GM12878 (cell line): ENCODE data around the gene YDJC. TPM values are rescaled to one million over a fixed set of nuclear protein-coding genes. Genes with fewer than 3 reads are reported as not detected.
A peak's percentile ranks its signal among the peaks of the same experiment; 100 is the strongest.
"Not testable (repeated sequence)": the region's sequence is repeated elsewhere in the genome, so short reads cannot be mapped to it uniquely, and the experiment has no call there.

Experiments
- ATAC-seq: fragments of 200-7000 bp; cut with Tn5 transposase; 3 replicates; pipeline ENCODE4 v1.9.1; 2020; ENCODE audit warnings: mild to moderate bottlenecking, moderate library complexity
- BruUV-seq: library from RNA; stranded (reverse); fragments of 400-500 nt; replicated peaks from 2 replicates; lab custom pipeline; 2021; lab: Mats Ljungman, UMichigan
- CTCF ChIA-PET: fragments of 300-600 bp; sonication (Branson Sonifier 250); formaldehyde crosslinking; extraction: SDS; loops from one replicate; lab custom pipeline; 2021; ENCODE audit warnings: inconsistent platforms; lab: Yijun Ruan, JAX
- POLR2A ChIA-PET: fragments of 350-600 bp; formaldehyde crosslinking; extraction: SDS; loops from one replicate; lab custom pipeline; 2021; ENCODE audit warnings: inconsistent platforms; lab: Charles Lee
- RAD21 ChIA-PET: fragments of 300-600 bp; sonication (Branson Sonifier 250); formaldehyde crosslinking; loops from one replicate; lab custom pipeline; 2023; ENCODE audit warnings: antibody characterized with exemption; ENCODE audit not compliant: unreplicated experiment; lab: Charles Lee
- SMC1A ChIA-PET: fragments of 300-600 bp; sonication (Branson Sonifier 250); formaldehyde crosslinking; loops from one replicate; lab custom pipeline; 2023; ENCODE audit not compliant: unreplicated experiment, uncharacterized antibody; lab: Charles Lee
- DNase-seq: peaks from one replicate; pipeline ENCODE4 v3.0.0-alpha.2; 2011; ENCODE audit warnings: low read depth, low spot score
- FAIRE-seq: peaks from 3 replicates; lab custom pipeline; 2011; peaks lifted over from hg19 to GRCh38; lab: Jason Lieb, UNC
- H2AFZ ChIP-seq: 2 replicates; pipeline ENCODE4 v1.6.0; 2011; ENCODE audit warnings: low read depth, low read length, control low read depth; ENCODE audit not compliant: control insufficient read depth
- H3K27ac ChIP-seq: 2 replicates; pipeline ENCODE4 v1.5.1; 2011; ENCODE audit warnings: control low read depth; ENCODE audit not compliant: control insufficient read depth, insufficient read depth
- H3K27me3 ChIP-seq, 2 experiments: replicated peaks in 1 of 2; 2 replicates each; pipeline versions ENCODE4 v1.6.0 to v1.6.1; 2011; ENCODE audit warnings: low read length in 1 of 2; ENCODE audit not compliant: control insufficient read depth in 2 of 2, insufficient read depth in 2 of 2
- H3K36me3 ChIP-seq, 2 experiments: 2 replicates each; pipeline ENCODE4 v1.5.1; 2011; ENCODE audit warnings: low read length in 1 of 2; ENCODE audit not compliant: control insufficient read depth in 2 of 2, insufficient read depth in 2 of 2
- H3K4me1 ChIP-seq: 2 replicates; pipeline ENCODE4 v1.6.1; 2011; ENCODE audit warnings: mild to moderate bottlenecking, low read length, moderate library complexity, mixed read lengths; ENCODE audit not compliant: control insufficient read depth, insufficient read depth
- H3K4me2 ChIP-seq: 2 replicates; pipeline ENCODE4 v1.6.0; 2011; ENCODE audit warnings: control low read depth; ENCODE audit not compliant: control insufficient read depth, insufficient read depth
- H3K4me3 ChIP-seq: fragments of 200-600 bp; sonication (generic); 2 replicates; pipeline ENCODE4 v1.5.1; 2016
- H3K79me2 ChIP-seq: 2 replicates; pipeline ENCODE4 v1.6.0; 2011; ENCODE audit warnings: low read length; ENCODE audit not compliant: control insufficient read depth, insufficient read depth
- H3K9ac ChIP-seq: 2 replicates; pipeline ENCODE4 v1.8.0; 2011; ENCODE audit warnings: low read length, control low read depth, mixed read lengths; ENCODE audit not compliant: control insufficient read depth, insufficient read depth
- H3K9me3 ChIP-seq: replicated peaks from 3 replicates; pipeline ENCODE4 v1.5.1; 2011; ENCODE audit warnings: mild to moderate bottlenecking, low read length; ENCODE audit not compliant: control insufficient read depth, insufficient read depth
- H4K20me1 ChIP-seq: 2 replicates; pipeline ENCODE4 v1.6.0; 2011; ENCODE audit not compliant: control insufficient read depth, insufficient read depth
- ATF3 ChIP-seq: IDR thresholded peaks from 2 replicates; pipeline ENCODE4 v1.6.1; 2011; ENCODE audit warnings: low read depth, mild to moderate bottlenecking, low read length, moderate library complexity, borderline replicate concordance; ENCODE audit errors: extremely low read depth
- BCL11A ChIP-seq: IDR thresholded peaks from 2 replicates; pipeline ENCODE4 v1.6.1; 2011; ENCODE audit warnings: low read depth, low read length
- PAX5 ChIP-seq: IDR thresholded peaks from 2 replicates; pipeline ENCODE4 v1.6.1; 2011; ENCODE audit warnings: low read depth, low read length, borderline replicate concordance
- PAX8 ChIP-seq: fragments of 450-650 bp; IDR thresholded peaks from 2 replicates; pipeline ENCODE4 v1.6.1; 2017; ENCODE audit warnings: mild to moderate bottlenecking, moderate library complexity
- ZSCAN29 ChIP-seq: fragments of 450-650 bp; IDR thresholded peaks from 2 replicates; pipeline ENCODE4 v1.6.1; 2017; ENCODE audit warnings: mild to moderate bottlenecking, moderate library complexity
- WGBS: methylation state at CpG from one replicate; pipeline ENCODE4 v1.1.6; 2016; ENCODE audit warnings: low lambda C conversion rate; ENCODE audit not compliant: insufficient replicate concordance, insufficient coverage; ENCODE audit errors: missing lambda C conversion rate; 5-methylcytosine and 5-hydroxymethylcytosine counted together
- in situ Hi-C: fragments of 300-500 bp; cut with MboI; formaldehyde crosslinking; loops from 9 replicates; pipeline ENCODE4 v1.14.3; 2018; ENCODE audit warnings: mixed read lengths
- intact Hi-C: fragments of 100-400 bp; cut with micrococcal nuclease; formaldehyde crosslinking; loops from one replicate; pipeline ENCODE4 v1.14.2; 2022; ENCODE audit not compliant: unreplicated experiment
- polyA plus RNA-seq, 11 experiments: library from polyadenylated mRNA; depleted of rRNA in 4 of 11; unstranded in 6 of 11; stranded (reverse) in 5 of 11; fragments of >200 nt; fragmentation: Nextera tagmentation in 4 of 11; fragmentation: Illumina TruSeq in 1 of 11; extraction: Ambion mirVana in 4 of 11; extraction: Trizol in 1 of 11; gene quantifications; 1 replicate in 1 of 11; 2 replicates in 10 of 11; pipeline versions ENCODE4 v1.2.1 to v1.2.3, GENCODE V29; 2011 to 2016; ENCODE audit warnings: inconsistent platforms in 2 of 11, missing spikeins in 2 of 11, low read depth in 1 of 11
- total RNA-seq, 4 experiments: library from RNA; depleted of rRNA in 3 of 4; stranded (reverse); fragments of >200 nt in 3 of 4; fragmentation: Illumina TruSeq in 1 of 4; extraction: Trizol in 1 of 4; gene quantifications; 2 replicates each; pipeline versions ENCODE4 v1.2.1 to v1.2.3, GENCODE V29; 2013 to 2021

Gene YDJC
- total and polyA plus RNA-seq, 10 of the 15 experiments (the other 5 are each of a cell fraction or from before 2014, with no cell fraction given): 1.00 to 77.6 (median 38.4) TPM

GRCh38 chr22:21582801-21583740 lies 46.8 kb downstream of the YDJC start:
- no peak overlapping the region for H3K4me2 ChIP-seq
- CTCF ChIA-PET: interaction anchor here (1.7 kb wide), 1 partner anchor 41 kb away, joined by 6 read pairs; no protein-coding TSS in a partner anchor
- no TSS peak for BruUV-seq
- peaks cover 19% of the 10 kb centered on the region for H4K20me1 ChIP-seq
- in situ Hi-C loops: no loop called here
- H3K4me1 ChIP-seq: peaks cover 19% of the 10 kb centered on the region
- intact Hi-C loops: loop anchor here (10.0 kb wide), 1 partner anchor 62 kb away; the partner anchor contains the start of gene SDF2L1
- ATAC-seq: no peak
- no peaks in the 10 kb centered on the region for H3K9me3 ChIP-seq
- H3K9ac ChIP-seq: no peak overlapping the region
- H3K79me2 ChIP-seq: peaks cover 74% of the 10 kb centered on the region
- no peaks in the 10 kb centered on the region for H3K27me3 ChIP-seq
- SMC1A ChIA-PET: no interaction called here
- no peak for TF ChIP-seq ZSCAN29
- no peak for TF ChIP-seq PAX5
- TF ChIP-seq PAX8: no peak
- no peak for TF ChIP-seq BCL11A
- TF ChIP-seq ATF3: no peak
- H3K36me3 ChIP-seq: peaks cover 6% of the 10 kb centered on the region in 2 experiments; a peak in 3 of 4 replicates
- WGBS: 70% methylated on average over 10 of the region's 10 CpGs
- RAD21 ChIA-PET: interaction anchor here (1.4 kb wide), 1 partner anchor 59 kb away, joined by 4 read pairs; the partner anchor contains the start of gene SDF2L1
- FAIRE-seq: no peak
- H3K4me3 ChIP-seq: no peak overlapping the region
- DNase-seq: no peak
- POLR2A ChIA-PET: interaction anchor here (0.6 to 0.7 kb wide), 2 partner anchors 19 to 24 kb away, joined by 3 to 8 read pairs; no protein-coding TSS in a partner anchor
- peak overlapping the region; percentile 33; the same call in 1 of the 2 replicates for H3K27ac ChIP-seq
- no peak overlapping the region for H2AFZ ChIP-seq

- H3K27ac ChIP-seq, CTCF ChIA-PET, H3K4me3 ChIP-seq, in situ Hi-C loops, H3K4me2 ChIP-seq, DNase-seq, H3K9me3 ChIP-seq, BruUV-seq, H2AFZ ChIP-seq, RAD21 ChIA-PET, FAIRE-seq, H3K9ac ChIP-seq, H3K27me3 ChIP-seq, ATAC-seq, H3K4me1 ChIP-seq: not testable (repeated sequence)
- 82% methylated on average over 10 of the region's 10 CpGs for WGBS
- H4K20me1 ChIP-seq: peaks cover 25% of the 10 kb centered on the region
- POLR2A ChIA-PET: interaction anchor here (0.5 kb wide), 1 partner anchor 150 kb away, joined by 5 read pairs; no protein-coding TSS in a partner anchor
- peaks cover 4 to 11% of the 10 kb centered on the region in 2 experiments; a peak in 3 of 4 replicates for H3K36me3 ChIP-seq
- intact Hi-C loops: loop anchor here (10.0 kb wide), 1 partner anchor 64 kb away; the partner anchor contains the start of gene SDF2L1
- peaks cover 77% of the 10 kb centered on the region for H3K79me2 ChIP-seq
- SMC1A ChIA-PET: interaction anchor here (1.3 kb wide), 1 partner anchor 8 kb away, joined by 4 read pairs; no protein-coding TSS in a partner anchor
These were observed 48.7 kb downstream of the YDJC start for GRCh38 chr22:21581009-21581713.

GRCh38 chr22:21580623-21581007 lies 49.2 kb downstream of the YDJC start:
- H3K4me2 ChIP-seq, SMC1A ChIA-PET, POLR2A ChIA-PET, FAIRE-seq, ATAC-seq, H3K27ac ChIP-seq, BruUV-seq, H3K9me3 ChIP-seq, H3K27me3 ChIP-seq, in situ Hi-C loops, H3K4me1 ChIP-seq, DNase-seq, CTCF ChIA-PET, RAD21 ChIA-PET, H3K4me3 ChIP-seq, H2AFZ ChIP-seq, H3K9ac ChIP-seq: not testable (repeated sequence)
- Histone ChIP-seq H4K20me1 (peaks cover 25% of the 10 kb centered on the region), H3K36me3 (peaks cover 4 to 11% of the 10 kb centered on the region in 2 experiments; a peak in 3 of 4 replicates), H3K79me2 (peaks cover 75% of the 10 kb centered on the region)
- intact Hi-C loops: loop anchor here (10.0 kb wide), 1 partner anchor 64 kb away; the partner anchor contains the start of gene SDF2L1
- 92% methylated on average over 9 of the region's 9 CpGs for WGBS
